OCI-M2 (cell line): ENCODE data around the gene UBE4B.
"Not testable (repeated sequence)": the region's sequence is repeated elsewhere in the genome, so short reads cannot be mapped to it uniquely, and the experiment has no call there.

Source experiments
- DNase-seq: peaks from one replicate; lab custom pipeline; 2025; ENCODE audit not compliant: unreplicated experiment; lab: John Stamatoyannopoulos, UW

Gene UBE4B

DNA sequence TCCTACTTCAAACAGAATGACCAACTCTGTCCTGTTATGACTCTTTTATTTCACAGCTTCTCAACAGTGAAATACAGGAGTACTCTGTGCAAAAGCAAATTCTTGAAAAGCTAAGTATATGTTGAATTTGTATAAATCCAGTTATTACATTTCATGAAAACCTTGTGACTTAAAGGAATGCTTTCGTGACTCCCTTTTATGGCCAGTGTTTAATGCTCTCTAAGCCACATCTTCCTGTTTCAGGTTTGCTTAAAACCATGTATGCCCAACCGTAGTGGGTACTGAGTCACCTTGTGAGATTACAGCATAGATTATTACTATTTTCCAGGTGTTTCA is 137.4 kb downstream of the UBE4B start:
- DNase-seq, result no peak

- DNase-seq, result no peak
Measured at GRCh38 chr1:10171105-10171767, 138.5 kb downstream of the UBE4B start.

- DNase-seq, result no peak
Measured at GRCh38 chr1:10171995-10172669, 139.4 kb downstream of the UBE4B start.

GRCh38 chr1:10173582-10173981 is 140.8 kb downstream of the UBE4B start:
- no peak for DNase-seq

DNA sequence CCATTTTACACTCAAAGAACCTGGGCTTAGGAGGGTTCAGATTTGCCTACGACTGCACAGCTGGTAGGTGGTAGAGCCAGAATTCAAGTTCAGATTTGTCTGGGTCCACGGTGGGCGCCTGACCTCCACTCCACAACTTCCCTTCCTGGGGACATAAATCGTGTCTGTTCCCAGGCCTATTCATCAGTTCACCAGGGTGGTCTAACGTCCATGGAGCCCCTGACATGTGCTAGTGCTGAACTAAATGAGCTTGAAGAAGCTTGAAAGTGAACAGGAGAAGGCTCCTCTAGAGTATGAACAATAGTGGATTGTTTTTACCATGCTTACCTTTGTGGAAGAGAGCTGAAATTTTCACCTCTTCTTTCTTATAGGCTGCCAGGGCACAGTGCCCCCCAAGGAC is 145.1 kb downstream of the UBE4B start:
- DNase-seq, result no peak

DNA sequence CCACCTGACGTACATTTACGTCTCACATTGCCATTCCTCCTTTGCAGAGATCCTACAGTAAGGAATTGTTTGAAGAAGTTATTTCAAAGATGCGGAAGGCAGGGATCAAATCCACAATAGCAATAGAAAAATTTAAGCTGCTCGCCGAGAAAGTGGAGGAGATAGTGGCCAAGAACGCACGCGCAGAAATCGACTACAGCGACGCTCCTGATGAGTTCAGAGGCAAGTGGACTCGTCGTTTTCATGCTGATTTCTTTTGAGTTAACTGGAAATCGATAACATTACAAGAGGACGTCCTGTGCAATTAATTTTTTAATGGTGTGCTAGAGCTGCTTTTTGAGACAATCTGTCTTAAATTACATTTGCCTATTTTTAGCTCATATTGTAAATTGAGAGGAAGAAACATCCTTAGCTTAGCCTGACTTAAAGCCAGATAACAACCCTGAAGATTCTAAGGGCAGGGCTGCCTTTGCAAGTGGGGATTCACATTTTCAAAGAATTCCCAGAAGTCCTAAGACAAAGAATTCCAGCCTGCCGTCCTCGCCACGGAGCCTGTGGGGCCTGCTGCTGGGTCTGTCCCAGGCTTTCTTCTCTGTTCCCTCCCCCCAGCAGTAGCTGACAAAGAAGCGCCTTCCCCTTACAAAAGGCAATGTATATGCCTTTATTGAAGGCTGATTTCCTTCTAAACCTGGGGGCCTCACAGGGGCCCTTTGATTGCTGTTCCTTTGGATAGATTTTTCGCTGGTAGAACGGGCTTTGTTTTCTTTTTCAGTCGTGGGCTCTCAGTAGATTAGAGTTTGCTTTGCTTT is 146.0 kb downstream of the UBE4B start:
- no peak for DNase-seq

DNA sequence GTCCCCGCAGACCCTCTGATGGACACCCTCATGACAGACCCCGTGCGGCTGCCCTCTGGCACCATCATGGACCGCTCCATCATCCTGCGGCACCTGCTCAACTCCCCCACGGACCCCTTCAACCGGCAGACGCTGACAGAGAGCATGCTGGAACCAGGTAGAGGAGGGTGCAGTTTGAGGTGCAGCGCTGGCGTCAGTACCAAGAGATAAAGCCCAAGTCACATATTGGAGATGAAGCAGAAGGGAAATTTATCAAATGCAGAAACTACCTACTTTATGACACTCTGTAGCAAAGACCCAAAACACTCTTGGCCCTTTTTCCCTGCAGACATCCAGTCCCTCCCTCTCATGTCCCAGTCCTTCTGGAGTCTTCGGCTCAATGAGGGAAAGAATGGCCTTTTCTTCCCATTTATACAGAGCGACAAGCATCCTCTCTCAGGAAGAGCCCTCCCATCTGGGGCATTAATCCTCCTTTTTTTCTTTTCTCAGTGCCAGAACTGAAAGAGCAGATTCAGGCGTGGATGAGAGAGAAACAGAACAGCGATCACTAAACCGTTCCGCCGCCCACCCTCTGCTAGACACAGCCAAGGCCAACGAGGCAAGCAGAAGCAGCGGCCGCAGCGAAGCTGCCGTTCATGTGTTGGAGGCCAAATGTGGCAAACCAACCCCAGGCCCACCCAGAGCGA is 146.8 kb downstream of the UBE4B start:
- DNase-seq, result no peak

DNA sequence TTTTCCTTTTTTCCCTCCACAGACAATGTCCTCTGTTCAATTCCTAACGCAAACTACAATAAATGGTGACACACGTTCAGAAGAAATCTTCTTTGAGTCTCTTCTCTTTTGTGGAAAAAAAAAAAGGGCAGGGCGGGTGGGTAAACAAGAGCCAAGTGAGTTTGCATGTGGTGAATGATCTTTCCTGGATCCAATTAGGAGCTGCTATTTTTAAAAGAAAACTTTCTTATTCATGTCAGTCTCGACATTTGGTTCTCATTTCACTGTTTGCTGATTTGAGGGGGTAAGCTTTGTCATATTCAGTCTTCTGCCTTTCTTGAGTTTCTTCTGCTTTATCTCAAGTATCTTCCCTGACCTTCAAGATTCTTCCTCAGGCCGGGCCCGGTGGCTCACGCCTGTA is 148.4 kb downstream of the UBE4B start:
- DNase-seq, result no peak

GRCh38 chr1:10185759-10186158 is 153.0 kb downstream of the UBE4B start:
- no peak for DNase-seq

DNA sequence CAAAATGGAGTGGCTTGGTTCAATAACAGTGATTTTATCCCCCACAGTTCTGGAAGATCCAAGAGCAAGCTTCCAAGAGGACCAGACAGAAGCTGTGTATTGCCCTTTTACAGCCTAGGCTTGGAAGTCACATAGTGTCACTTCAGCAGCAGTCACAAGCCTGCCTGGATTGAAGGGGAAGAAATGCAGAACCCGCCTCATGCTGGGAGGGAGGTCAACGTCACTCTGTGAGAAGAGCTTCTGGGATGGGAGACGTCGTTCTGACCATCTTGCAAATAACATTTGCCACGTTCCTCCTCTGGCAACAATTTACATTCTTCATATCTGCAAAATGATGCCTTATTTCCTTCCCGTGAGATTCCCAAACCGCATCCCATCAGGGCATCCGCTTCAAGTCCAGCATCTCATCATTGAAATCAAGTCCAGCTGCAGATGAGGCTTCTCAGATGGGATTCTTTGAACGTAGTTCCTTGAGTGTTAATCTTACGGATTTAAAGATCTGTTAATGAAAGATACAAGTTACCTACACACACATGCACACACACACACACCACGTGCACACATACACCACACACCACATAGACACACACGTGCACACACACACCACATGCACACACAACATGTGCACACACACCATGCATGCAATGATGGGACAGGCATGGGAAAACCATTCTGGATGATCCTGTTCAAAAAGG is 153.7 kb downstream of the UBE4B start:
- DNase-seq, result no peak

DNA sequence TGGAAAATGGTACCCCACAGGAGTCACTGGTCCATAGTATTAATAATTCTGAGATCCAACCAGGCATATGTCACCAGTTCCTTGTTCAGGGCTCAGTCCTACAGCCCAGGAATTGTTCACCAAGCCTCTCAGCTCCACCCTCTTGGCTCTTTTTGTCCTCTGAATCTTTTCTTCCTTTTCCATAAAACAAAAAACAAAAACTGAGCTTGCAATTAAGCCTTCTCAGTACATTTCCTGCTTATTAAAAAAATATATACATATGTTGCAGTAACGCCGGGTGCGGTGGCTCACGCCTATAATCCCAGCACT is 154.2 kb downstream of the UBE4B start:
- no peak for DNase-seq

DNA sequence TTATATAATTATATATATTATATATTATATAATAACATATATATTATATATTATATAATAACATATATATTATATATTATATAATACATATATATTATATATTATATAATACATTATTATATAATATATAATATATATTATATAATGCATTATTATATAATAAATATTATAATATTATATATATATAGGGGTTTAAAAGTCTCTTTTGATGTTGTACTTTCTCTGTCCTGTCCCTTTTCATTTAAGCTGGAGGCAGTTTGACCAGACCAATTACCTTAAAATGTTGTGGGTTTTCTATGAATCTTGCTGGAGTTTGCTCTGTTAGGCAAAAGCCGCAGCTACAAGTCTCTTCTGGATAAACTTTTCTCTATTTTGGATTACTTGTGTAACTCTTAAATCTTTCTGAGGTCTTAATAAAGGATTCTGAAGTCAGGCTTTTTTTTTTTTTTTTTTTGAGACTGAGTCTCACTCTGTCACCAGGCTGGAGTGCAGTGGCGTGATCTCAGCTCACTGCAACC is 155.4 kb downstream of the UBE4B start:
- no peak for DNase-seq

DNA sequence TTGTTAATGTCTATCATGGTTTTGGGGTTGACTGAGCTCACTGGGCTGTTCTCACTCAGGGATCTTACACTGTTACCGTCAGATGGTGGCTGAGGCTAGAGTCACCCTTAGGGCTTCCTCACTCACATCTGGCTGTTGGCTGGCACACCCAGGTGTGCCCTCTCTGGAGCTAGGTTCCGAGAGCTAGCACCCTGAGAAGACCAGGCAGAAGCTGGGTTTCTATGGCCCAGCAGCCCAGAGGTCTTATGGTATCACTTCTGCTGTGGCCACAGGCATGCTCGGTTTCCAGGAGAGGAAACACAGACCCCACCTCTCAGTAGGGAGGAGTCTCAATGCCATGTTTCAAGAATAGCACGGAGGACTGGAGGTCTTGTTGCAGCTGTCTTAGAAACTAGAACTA is 156.9 kb downstream of the UBE4B start:
- DNase-seq, result no peak

DNA sequence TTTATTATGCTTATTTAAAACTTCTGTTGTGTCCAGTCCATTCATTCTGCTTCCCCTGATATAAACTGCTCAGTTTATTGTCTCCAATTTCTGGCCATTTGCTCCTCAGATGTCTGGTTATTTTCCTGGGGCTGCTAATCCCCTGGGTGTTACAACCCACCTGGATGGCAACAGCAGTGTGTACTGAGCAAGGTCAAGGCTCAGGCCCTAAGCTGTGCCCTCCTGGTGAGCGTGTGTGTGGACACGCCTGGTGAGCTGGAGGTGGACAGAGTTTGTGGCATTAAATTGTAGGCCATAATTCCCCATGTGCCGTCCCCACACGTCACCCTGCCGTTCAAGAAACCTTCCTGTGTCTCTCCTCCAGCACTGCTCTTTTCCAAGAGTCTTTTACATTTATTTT is 159.5 kb downstream of the UBE4B start:
- no peak for DNase-seq

GRCh38 chr1:10193288-10193687 is 160.5 kb downstream of the UBE4B start:
- no peak for DNase-seq

- DNase-seq, result no peak
Measured at GRCh38 chr1:10195570-10195969, 162.8 kb downstream of the UBE4B start.

GRCh38 chr1:10196976-10197375 is 164.2 kb downstream of the UBE4B start:
- DNase-seq, result no peak

DNA sequence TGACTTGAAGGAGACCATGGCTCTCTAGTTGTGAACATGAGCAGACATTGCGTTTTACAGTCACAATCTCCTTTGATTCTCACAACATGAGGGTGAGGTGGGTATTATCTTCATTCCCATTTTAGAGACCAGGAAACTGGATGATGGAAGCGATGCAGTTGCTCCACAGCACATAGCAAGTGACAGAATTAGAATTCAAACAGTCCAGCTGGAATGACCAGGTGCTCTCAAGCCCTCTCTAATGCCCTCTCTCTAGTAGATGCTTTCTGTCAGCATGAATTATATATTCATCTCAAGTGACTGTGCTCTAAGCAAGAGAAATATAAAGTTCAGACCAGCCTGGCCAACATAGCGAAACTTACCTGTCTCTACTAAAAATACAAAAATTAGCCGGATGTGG is 167.9 kb downstream of the UBE4B start:
- DNase-seq, result no peak

DNA sequence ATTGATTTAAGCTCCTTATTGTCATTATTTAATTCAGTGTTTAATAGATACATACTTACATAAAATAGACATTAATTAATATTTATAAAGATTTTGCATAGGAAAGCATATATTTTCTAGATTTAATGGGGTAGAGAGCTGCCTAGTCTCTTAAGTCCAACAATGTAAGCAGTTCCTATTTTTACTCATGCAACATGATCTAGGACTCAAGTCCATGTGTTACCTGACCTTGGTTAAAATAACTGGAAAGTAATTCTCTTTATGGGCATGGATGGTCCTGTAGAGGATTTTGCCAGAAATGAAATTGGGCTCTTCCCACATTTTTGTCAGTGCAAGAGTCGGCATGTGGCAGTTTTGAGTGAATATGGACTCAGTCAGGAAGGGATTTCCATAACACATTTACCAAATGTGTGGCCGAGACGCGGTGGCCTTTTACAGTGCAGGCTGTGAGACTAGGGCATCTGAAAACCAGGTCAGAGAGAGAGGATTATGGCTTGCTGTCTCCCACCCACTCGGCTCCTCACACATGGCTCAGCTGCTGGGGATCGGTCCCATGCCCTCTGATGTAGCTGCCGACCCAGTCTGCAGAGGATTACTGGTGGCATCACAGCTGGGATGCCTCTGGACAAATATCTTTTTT is 171.4 kb downstream of the UBE4B start:
- no peak for DNase-seq

- DNase-seq, result not testable (repeated sequence)
Measured at GRCh38 chr1:10205206-10205605, 172.4 kb downstream of the UBE4B start.

DNA sequence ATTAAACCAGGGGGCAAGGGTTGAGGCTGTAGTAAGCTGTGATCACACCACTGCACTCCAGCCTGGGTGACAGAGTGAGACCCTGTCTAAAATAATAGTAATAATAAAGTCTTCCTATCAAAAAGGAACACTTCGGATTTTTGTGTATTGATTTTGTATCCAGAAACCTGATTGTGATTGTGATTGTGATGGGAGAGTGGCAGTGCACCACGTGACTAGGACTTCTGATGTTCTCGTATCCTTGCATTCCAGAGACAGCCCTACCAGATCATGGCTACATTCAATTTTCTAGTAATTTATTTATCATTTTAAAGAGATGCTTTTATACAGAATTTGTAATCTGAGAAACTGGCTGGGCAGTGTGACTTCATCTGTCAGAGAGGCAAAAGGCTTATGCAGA is 175.1 kb downstream of the UBE4B start:
- no peak for DNase-seq
